ENCODE data around the gene GFRA1.

DNA sequence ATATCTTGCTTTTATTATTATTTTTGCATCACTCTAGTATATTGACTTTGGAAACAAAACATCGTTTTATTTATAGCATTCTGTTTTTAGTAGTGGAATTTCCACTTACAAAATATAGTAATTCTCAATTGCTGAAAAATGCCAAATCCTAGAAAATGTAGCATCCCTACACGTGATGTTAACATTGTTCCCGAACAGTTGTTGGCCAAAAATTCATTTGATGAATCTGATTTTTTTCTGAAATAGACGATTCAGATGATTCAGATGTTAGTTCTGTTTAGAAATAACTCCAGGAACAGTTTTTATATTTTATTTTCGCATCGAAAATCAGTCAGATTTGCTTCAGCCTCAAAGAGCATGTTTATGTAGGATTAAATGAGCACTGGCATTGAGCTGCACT lies 122.4 kb downstream of the GFRA1 start:
- TF ChIP-seq, protein P1, sequence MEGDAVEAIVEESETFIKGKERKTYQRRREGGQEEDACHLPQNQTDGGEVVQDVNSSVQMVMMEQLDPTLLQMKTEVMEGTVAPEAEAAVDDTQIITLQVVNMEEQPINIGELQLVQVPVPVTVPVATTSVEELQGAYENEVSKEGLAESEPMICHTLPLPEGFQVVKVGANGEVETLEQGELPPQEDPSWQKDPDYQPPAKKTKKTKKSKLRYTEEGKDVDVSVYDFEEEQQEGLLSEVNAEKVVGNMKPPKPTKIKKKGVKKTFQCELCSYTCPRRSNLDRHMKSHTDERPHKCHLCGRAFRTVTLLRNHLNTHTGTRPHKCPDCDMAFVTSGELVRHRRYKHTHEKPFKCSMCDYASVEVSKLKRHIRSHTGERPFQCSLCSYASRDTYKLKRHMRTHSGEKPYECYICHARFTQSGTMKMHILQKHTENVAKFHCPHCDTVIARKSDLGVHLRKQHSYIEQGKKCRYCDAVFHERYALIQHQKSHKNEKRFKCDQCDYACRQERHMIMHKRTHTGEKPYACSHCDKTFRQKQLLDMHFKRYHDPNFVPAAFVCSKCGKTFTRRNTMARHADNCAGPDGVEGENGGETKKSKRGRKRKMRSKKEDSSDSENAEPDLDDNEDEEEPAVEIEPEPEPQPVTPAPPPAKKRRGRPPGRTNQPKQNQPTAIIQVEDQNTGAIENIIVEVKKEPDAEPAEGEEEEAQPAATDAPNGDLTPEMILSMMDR (IDR thresholded peaks at IDR 0.05; ENCODE audit: poor library complexity): no peak
- no peak for TF ChIP-seq EZH2 (IDR thresholded peaks at IDR 0.05; ENCODE audit: borderline replicate concordance)

Data from hepatocyte (in vitro differentiated cells).